ENCODE results near the gene PHF11. TPM values are rescaled to one million over a fixed set of nuclear protein-coding genes. Genes with fewer than 3 reads are reported as not detected.

Gene PHF11
- total RNA-seq, 1 experiment from 2014 or later: 15.7 TPM

DNA sequence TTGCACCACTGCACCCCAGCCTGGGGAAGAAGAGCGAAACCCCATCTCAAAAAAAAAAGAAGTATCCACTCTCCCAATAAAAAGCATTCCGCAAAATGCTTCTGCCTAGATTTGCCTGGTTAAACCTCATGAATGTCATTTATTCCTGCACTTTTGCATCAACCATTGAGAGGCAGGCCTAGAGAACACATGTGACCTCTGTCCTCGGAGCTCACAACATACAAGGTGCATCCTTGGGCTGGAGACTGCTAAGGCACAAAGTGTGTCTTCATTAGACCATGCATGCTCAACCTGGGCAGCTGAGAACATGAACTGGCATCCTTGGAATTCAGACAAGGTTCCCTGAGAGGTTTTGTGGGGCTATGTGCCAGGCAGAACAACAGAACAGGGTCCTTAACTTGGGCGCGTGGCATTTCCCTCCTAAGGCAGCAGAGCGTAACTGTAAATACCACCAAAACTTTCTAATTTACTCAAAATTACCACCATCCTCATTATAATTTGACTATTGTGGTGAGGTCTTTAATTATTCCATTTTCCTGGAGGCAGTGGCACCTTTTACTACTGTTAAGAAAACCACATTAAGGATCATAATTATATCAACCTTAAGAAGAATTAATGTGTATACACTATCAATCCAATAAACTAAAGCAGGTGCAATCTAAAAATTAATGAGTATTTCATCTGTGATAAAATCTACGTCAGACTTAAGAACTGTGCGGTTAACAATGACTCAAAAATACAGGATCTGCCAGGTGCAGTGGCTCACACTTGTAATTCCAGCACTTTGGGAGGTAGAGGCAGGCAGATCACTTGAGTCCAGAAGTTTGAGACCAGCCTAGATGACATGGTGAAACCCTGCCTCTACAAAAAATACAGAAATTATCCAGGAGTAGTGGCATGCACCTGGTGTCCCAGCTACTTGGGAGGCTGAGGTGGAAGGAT, 75.8 kb downstream of the PHF11 start:
- in situ Hi-C loops (cut with HindIII; ENCODE audit: low pct_unique_long_range_greater_than_20kb, low sequenced_read_pairs) (no loop called here), intact Hi-C loops (cut with micrococcal nuclease; ENCODE audit: unreplicated experiment) (no loop called here)
- H3K4me3 ChIP-seq (ENCODE audit: low read depth in 2 of 2, low read length in 2 of 2): no peak overlapping the region
- TF ChIP-seq, protein P1, sequence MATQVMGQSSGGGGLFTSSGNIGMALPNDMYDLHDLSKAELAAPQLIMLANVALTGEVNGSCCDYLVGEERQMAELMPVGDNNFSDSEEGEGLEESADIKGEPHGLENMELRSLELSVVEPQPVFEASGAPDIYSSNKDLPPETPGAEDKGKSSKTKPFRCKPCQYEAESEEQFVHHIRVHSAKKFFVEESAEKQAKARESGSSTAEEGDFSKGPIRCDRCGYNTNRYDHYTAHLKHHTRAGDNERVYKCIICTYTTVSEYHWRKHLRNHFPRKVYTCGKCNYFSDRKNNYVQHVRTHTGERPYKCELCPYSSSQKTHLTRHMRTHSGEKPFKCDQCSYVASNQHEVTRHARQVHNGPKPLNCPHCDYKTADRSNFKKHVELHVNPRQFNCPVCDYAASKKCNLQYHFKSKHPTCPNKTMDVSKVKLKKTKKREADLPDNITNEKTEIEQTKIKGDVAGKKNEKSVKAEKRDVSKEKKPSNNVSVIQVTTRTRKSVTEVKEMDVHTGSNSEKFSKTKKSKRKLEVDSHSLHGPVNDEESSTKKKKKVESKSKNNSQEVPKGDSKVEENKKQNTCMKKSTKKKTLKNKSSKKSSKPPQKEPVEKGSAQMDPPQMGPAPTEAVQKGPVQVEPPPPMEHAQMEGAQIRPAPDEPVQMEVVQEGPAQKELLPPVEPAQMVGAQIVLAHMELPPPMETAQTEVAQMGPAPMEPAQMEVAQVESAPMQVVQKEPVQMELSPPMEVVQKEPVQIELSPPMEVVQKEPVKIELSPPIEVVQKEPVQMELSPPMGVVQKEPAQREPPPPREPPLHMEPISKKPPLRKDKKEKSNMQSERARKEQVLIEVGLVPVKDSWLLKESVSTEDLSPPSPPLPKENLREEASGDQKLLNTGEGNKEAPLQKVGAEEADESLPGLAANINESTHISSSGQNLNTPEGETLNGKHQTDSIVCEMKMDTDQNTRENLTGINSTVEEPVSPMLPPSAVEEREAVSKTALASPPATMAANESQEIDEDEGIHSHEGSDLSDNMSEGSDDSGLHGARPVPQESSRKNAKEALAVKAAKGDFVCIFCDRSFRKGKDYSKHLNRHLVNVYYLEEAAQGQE (IDR thresholded peaks at IDR 0.05; ENCODE audit: insufficient read depth in 1 of 2, low read depth in 2 of 2, low read length in 1 of 2): no peak
- TF ChIP-seq CTCF (IDR thresholded peaks at IDR 0.05): no peak
- TF ChIP-seq POLR2AphosphoS5 (IDR thresholded peaks at IDR 0.05; ENCODE audit: low read depth, low read length): no peak
- no peak for TF ChIP-seq SIN3A (IDR thresholded peaks at IDR 0.05; ENCODE audit: borderline replicate concordance, insufficient read depth, low read depth, low read length)
- no peak for TF ChIP-seq TCF7L2 (IDR thresholded peaks at IDR 0.05; ENCODE audit: low read depth, low read length)
- H3K9me3 ChIP-seq (ENCODE audit: control insufficient read depth, insufficient read depth, low read depth, low read length): no peaks in the 10 kb centered on the region
- no peaks in the 10 kb centered on the region; the same call in 1 of the 2 replicates for H3K4me1 ChIP-seq (ENCODE audit: control insufficient read depth, insufficient read depth, low read length)
- H3K27ac ChIP-seq (ENCODE audit: low read length): no peak overlapping the region
- DNase-seq (ENCODE audit: low read depth, low spot score) (no peak), ATAC-seq (no peak)
- no peaks in the 10 kb centered on the region for H3K36me3 ChIP-seq (ENCODE audit: control insufficient read depth, insufficient read depth, low read length)
- ChIA-PET POLR2A (interaction anchor here (0.6 kb wide), 1 partner anchor 57 kb away, joined by 3 read pairs; no protein-coding TSS in a partner anchor), CTCF (no interaction called here)
- no peaks in the 10 kb centered on the region for H3K27me3 ChIP-seq (ENCODE audit: control insufficient read depth, insufficient read depth, low read length)
- no TSS peak for BruUV-seq (replicated peaks)

Other genes with a start within 250 kb of the PHF11 start
- 11.8 TPM for gene CDADC1, start 248.0 kb upstream of the PHF11 start, total RNA-seq (2021; ENCODE audit: unreplicated experiment)
- gene CAB39L, start 51.9 kb upstream of the PHF11 start, total RNA-seq (2021; ENCODE audit: unreplicated experiment): 6.6 TPM
- 6.1 TPM for gene SETDB2, start 51.7 kb upstream of the PHF11 start, total RNA-seq (2021; ENCODE audit: unreplicated experiment)
- 14.8 TPM for gene RCBTB1, start 89.6 kb downstream of the PHF11 start, total RNA-seq (2021; ENCODE audit: unreplicated experiment)
- gene ARL11, start 132.6 kb downstream of the PHF11 start, total RNA-seq (2021; ENCODE audit: unreplicated experiment): not detected
- gene EBPL, start 195.5 kb downstream of the PHF11 start, total RNA-seq (2021; ENCODE audit: unreplicated experiment): 60.9 TPM